22Rv1 (cell line): Measurements from ENCODE around the gene DEPDC1.
"Not testable (repeated sequence)": the region's sequence is repeated elsewhere in the genome, so short reads cannot be mapped to it uniquely, and the experiment has no call there.

Experiments
- H3K27ac ChIP-seq: fragments of 450-650 bp; 2 replicates; pipeline ENCODE4 v1.5.1; 2017
- ZFX ChIP-seq: fragments of 450-650 bp; IDR thresholded peaks from 2 replicates; pipeline ENCODE4 v1.6.1; 2017; ENCODE audit warnings: antibody characterized with exemption, borderline replicate concordance
- TF ChIP-seq, protein P1 (sequence below): fragments of 450-650 bp; IDR thresholded peaks from 2 replicates; pipeline ENCODE4 v1.5.1; 2017; ENCODE audit warnings: mild to moderate bottlenecking

Gene DEPDC1

DNA sequence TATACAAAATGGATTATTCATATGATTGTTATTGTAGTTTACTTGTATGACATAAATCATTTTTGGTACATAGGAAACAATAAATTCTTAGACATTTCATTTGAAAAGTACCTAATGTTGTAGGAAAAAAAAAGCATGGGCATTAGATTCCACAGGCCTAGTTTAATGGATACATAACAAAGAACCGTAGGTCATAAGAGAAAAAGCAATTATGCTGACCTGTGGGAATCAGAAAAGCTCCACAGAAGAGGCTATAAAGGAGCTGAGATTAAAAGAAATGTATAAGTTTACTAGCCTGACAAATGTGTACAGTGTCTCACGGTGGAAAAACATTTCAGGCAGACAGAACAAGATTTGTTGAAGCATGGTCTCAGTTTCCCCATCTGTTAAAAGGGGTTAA, 3.7 kb downstream of the DEPDC1 start:
- TF ChIP-seq ZFX = no peak
- TF ChIP-seq, protein P1, sequence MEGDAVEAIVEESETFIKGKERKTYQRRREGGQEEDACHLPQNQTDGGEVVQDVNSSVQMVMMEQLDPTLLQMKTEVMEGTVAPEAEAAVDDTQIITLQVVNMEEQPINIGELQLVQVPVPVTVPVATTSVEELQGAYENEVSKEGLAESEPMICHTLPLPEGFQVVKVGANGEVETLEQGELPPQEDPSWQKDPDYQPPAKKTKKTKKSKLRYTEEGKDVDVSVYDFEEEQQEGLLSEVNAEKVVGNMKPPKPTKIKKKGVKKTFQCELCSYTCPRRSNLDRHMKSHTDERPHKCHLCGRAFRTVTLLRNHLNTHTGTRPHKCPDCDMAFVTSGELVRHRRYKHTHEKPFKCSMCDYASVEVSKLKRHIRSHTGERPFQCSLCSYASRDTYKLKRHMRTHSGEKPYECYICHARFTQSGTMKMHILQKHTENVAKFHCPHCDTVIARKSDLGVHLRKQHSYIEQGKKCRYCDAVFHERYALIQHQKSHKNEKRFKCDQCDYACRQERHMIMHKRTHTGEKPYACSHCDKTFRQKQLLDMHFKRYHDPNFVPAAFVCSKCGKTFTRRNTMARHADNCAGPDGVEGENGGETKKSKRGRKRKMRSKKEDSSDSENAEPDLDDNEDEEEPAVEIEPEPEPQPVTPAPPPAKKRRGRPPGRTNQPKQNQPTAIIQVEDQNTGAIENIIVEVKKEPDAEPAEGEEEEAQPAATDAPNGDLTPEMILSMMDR = no peak

DNA sequence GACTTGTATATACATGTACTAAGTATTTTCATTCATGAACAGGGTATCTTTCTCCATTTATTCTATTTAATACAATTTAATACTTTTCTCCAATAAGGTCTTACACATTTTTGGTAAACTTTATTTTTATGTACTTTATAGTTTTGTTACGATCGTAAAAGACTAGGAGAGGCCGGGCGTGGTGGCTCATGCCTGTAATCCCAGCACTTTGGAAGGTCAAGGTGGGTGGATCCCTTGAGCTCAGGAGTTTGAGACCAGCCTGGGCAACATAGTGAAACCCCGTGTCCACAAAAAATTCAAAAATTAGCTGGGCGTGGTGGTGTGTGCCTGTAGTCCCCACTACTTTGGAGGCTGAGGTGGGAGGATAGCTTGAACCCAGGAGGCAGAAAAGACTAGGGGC, 4.6 kb downstream of the DEPDC1 start:
- not testable (repeated sequence) for H3K27ac ChIP-seq

More for the DNA sequence above, 3.7 kb downstream of the DEPDC1 start:
- H3K27ac ChIP-seq = no peak overlapping the region

DNA sequence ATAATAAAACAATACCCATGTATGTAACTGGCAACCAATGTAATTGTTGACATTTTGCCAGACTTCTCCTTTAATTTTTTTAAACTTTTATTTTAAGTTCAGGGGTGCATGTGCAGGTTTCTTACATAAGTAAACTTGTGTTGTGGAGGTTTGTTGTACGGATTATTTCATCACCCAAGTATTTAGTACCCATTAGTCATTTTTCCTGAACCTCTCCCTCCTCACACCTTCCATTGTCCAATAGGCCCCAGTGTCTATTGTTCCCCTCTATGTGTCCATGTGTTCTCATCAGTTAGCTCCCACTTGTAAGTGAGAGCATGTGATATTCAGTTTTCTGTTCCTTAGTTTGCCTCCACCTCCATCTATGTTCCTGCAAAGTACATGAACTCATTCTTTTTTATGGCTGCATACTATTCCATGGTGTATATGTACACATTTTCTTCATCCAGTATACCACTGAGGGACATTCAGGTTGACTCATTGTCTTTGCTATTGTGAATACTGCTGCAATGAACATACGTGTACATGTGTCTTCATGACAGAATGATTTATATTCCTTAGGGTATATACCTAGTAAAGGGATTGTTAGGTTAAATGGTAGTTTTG, 6.7 kb downstream of the DEPDC1 start:
- TF ChIP-seq, protein P1 = no peak
- no peak for TF ChIP-seq ZFX
- H3K27ac ChIP-seq = no peak overlapping the region

DNA sequence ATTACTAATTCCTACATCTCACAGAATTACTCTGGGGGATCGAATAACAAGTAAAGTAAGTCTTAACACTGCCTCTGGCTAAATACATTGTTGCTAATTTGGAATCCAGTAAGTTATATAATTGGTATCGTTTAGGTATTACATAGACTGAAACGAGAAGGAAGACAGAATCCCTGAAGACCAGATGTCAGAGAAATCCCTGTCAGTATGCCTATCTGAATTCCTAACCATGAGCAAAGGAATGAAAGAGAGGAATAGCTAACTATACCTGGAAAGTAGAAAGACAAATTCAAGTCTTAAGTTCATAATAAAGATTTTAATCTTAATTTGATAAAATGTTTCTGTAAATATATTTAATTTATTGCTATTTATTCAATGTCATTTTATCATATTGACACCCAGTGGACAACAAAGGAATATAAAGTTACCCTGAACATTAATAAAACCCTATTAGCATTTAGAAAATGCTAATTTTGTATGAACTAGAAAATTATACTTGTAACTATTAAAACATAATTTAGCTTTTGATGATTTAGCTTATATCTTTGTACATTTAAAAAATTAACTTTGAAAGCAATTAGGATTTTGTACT, 11.4 kb downstream of the DEPDC1 start:
- H3K27ac ChIP-seq = no peak overlapping the region
- no peak for TF ChIP-seq ZFX
- TF ChIP-seq, protein P1 = no peak

DNA sequence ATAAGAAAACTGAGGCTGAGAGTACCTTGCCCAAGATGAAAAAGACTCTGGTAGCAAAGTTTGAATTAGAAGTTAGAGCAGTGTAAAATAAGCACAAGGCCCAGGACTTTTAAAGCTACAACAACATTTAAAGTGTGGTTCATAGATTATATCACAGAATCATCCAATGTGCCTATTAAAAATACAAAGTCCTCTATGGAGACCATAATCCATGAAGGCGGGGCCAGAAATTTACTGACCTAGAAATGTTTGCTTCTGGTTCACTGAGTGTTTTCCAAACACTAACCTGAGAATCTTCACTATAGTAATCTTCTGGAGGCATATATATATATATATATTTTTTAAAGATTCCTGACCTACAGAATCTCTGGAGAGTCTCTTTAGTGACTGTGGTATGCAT, 12.3 kb downstream of the DEPDC1 start:
- TF ChIP-seq, protein P1 = no peak
- TF ChIP-seq ZFX = no peak
- no peak overlapping the region for H3K27ac ChIP-seq

DNA sequence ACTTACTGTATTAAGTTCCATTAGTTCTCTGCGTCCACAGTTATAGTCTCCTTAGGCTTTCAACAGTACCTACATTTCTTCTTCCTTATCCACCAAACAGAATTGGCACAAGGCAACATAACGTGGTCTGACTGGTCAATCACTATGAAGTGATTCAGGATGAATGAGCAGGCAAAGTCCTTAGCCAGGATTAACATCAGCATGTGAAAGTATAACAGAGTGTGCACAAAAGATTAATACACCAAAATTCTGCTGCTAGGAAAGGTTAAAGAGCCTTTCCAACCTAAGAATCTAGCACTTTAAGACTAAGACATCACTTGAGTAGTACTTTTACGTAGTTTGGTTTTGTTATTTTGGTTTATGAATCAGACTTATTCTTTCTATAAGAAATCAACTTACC, 15.8 kb downstream of the DEPDC1 start:
- no peak overlapping the region for H3K27ac ChIP-seq
- TF ChIP-seq ZFX = no peak
- TF ChIP-seq, protein P1 = no peak

DNA sequence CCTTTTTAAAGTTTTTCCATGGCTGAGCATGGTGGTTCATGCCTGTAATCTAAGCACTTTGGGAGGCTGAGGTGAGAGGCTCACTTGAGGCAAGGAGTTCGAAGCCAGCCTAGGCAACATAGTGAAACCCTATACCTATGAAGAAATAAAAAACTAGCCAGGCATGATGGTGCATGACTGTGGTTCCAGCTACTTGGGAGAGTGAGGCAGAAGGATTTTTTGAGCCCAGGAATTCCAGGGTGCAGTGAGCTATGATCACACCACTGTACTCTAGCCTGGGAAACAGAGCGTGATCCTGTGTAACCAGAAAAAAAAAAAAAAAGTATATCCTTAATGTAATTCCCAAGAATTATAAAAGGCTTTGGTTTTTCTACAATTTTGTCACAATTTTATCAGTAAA, 17.4 kb downstream of the DEPDC1 start:
- no peak overlapping the region for H3K27ac ChIP-seq
- TF ChIP-seq ZFX = no peak
- TF ChIP-seq, protein P1 = no peak

DNA sequence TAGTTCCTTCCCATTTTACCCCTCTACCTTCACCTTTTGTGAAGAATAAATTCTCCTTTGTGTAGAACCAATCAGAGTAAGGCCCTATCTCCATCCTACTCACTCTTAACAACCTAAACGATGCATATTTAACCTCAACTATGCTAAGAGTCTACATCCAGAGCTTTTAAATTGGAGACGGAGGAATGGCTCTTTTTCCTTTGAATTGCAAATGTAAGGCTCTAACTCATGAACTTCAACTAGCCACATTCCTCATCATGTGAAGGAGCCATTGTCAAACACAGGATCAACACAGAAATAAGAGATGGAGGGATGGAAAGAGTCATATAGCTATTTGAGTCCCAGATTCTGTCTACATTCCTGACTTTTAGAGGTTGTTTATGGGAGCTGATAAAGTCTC, 18.2 kb downstream of the DEPDC1 start:
- TF ChIP-seq ZFX = no peak
- TF ChIP-seq, protein P1 = no peak
- H3K27ac ChIP-seq = no peak overlapping the region

DNA sequence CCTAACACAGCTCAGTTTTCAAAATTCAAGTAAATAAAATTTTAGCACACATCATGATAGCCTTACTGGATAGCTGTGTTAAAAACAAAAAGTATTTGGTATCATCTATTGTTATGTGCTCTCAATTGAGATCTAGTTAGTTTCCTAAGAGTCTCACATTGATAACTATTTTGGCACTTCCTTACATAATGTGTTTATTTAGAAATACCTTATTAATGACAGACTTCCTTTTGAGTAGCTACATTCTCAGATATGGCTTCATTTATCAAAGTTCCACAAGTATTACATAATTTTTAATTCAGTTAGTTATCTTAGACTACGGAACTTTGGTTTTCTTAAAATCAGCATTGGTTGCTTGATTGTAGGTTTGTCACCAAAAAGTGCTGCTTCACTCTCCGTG, 20.3 kb downstream of the DEPDC1 start:
- not testable (repeated sequence) for H3K27ac ChIP-seq
